Thyroid gland (tissue), 4 donors: ENCODE data around the gene ORM2. TPM values are rescaled to one million over a fixed set of nuclear protein-coding genes. Genes with fewer than 3 reads are reported as not detected.
"Not testable (repeated sequence)": the region's sequence is repeated elsewhere in the genome, so short reads cannot be mapped to it uniquely, and the experiment has no call there.

Source experiments
- DNase-seq, 2 donors: peaks; one replicate each; pipeline ENCODE4 v3.0.0-alpha.2; 2019
- H3K27ac ChIP-seq, 3 donors: fragments of 200-600 bp; sonication (generic); 1 replicate in 2 of 3; 2 replicates in 1 of 3; pipeline ENCODE4 v1.5.1; 2016 to 2019; ENCODE audit warnings: mild to moderate bottlenecking in 1 of 3, moderate library complexity in 1 of 3
- H3K27me3 ChIP-seq: fragments of 200-600 bp; sonication (generic); one replicate; pipeline ENCODE4 v1.5.1; 2019
- H3K36me3 ChIP-seq, 2 donors: fragments of 200-600 bp; sonication (generic); one replicate each; pipeline ENCODE4 v1.5.1; 2016 to 2019
- H3K4me1 ChIP-seq, 2 donors: fragments of 200-600 bp; sonication (generic); one replicate each; pipeline ENCODE4 v1.5.1; 2017 to 2019
- H3K4me3 ChIP-seq, 3 donors: fragments of 200-600 bp; sonication (generic); replicated peaks in 1 of 3; 1 replicate in 2 of 3; 2 replicates in 1 of 3; pipeline ENCODE4 v1.5.1; 2016; ENCODE audit warnings: mild to moderate bottlenecking in 1 of 3
- H3K9me3 ChIP-seq: fragments of 200-600 bp; sonication (generic); one replicate; pipeline ENCODE4 v1.5.1; 2017
- POLR2A ChIP-seq, 2 donors: fragments of 450-650 bp; IDR thresholded peaks; one replicate each; pipeline ENCODE4 v1.6.1; 2017; ENCODE audit warnings: antibody characterized with exemption in 2 of 2, mild to moderate bottlenecking in 2 of 2, moderate library complexity in 1 of 2
- WGBS, 2 donors: methylation state at CpG; one replicate each; pipeline ENCODE4 v1.1.5; 2017; 5-methylcytosine and 5-hydroxymethylcytosine counted together
- intact Hi-C: fragments of 100-400 bp; cut with DNase I; formaldehyde crosslinking; loops from one replicate; pipeline ENCODE4 v1.15.1; 2023
- total RNA-seq, 4 donors: library from RNA; depleted of rRNA; stranded (reverse); fragments of >200 nt; gene quantifications; one replicate each; pipeline ENCODE4 v1.2.3, GENCODE V29; 2016
- TF ChIP-seq, protein P1 (sequence below), 6 experiments: fragments of 200-600 bp in 3 of 6; fragments of 450-650 bp in 3 of 6; sonication (generic) in 3 of 6; IDR thresholded peaks; one replicate each; pipeline ENCODE4 v1.5.1; 2016 to 2019; ENCODE audit warnings: antibody characterized with exemption in 6 of 6, mild to moderate bottlenecking in 2 of 6, inconsistent platforms in 1 of 6, moderate library complexity in 1 of 6

ORM2 gene
- total RNA-seq, 4 donors from 2014 or later = not detected

DNA sequence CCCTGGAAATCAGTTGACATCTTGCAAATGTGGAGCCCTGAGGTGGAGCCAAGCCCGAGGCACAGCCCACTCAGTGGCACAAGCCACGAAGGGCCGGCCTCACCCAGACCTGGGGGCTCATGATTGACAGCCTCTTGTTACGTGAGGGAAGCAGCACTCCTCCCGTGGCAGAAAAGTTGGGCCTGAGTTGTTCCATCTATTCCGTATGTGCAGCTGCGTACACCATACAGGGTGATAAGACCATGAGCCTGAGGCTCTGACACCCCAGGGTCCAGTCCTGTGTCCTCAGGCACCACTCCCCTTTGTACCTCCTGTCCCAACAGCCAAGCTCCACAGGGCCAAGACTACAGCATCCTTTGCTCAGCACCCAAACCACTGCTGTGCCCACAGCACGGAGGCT lies 1.9 kb upstream of the ORM2 start:
- Histone ChIP-seq H3K4me3 (no peak overlapping the region), H3K27me3 (no peaks in the 10 kb centered on the region), H3K27ac (no peak overlapping the region), H3K4me1 (no peaks in the 10 kb centered on the region), H3K36me3 (no peaks in the 10 kb centered on the region), H3K9me3 (no peaks in the 10 kb centered on the region)
- WGBS, 2 donors = 81 to 95% methylated on average over 6 to 8 of the region's 8 CpGs
- no peak for DNase-seq
- intact Hi-C loops = no loop called here
- no peak for TF ChIP-seq POLR2A (IDR thresholded peaks at IDR 0.05)
- TF ChIP-seq, protein P1, sequence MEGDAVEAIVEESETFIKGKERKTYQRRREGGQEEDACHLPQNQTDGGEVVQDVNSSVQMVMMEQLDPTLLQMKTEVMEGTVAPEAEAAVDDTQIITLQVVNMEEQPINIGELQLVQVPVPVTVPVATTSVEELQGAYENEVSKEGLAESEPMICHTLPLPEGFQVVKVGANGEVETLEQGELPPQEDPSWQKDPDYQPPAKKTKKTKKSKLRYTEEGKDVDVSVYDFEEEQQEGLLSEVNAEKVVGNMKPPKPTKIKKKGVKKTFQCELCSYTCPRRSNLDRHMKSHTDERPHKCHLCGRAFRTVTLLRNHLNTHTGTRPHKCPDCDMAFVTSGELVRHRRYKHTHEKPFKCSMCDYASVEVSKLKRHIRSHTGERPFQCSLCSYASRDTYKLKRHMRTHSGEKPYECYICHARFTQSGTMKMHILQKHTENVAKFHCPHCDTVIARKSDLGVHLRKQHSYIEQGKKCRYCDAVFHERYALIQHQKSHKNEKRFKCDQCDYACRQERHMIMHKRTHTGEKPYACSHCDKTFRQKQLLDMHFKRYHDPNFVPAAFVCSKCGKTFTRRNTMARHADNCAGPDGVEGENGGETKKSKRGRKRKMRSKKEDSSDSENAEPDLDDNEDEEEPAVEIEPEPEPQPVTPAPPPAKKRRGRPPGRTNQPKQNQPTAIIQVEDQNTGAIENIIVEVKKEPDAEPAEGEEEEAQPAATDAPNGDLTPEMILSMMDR (IDR thresholded peaks at IDR 0.05) = no peak

DNA sequence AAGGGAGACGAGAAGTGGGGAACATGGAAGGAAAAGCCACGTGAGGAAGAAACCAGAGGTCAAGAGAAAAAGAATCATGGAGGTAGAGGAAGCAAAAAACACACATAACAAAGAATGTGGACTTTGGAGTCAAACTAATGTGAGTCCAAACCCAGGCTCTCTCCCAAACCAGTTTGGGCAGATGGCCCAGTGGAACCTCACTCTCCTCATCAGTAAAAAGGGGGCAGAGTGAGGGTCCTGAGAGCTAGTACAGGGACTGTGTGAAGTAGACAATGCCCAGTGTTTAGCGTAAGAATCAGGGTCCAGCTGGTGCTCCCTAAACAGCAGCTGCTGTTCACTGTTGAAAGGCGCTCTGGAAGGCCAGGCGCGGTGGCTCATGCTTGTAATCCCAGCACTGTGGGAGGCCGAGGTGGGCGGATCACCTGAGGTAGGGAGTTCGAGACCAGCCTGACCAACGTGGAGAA lies 1.3 kb upstream of the ORM2 start:
- H3K27ac ChIP-seq, DNase-seq, H3K27me3 ChIP-seq, H3K4me1 ChIP-seq, H3K36me3 ChIP-seq, intact Hi-C loops, H3K9me3 ChIP-seq, H3K4me3 ChIP-seq: not testable (repeated sequence)
- 82 to 84% methylated on average over 10 of the region's 10 CpGs for WGBS, 2 donors

DNA sequence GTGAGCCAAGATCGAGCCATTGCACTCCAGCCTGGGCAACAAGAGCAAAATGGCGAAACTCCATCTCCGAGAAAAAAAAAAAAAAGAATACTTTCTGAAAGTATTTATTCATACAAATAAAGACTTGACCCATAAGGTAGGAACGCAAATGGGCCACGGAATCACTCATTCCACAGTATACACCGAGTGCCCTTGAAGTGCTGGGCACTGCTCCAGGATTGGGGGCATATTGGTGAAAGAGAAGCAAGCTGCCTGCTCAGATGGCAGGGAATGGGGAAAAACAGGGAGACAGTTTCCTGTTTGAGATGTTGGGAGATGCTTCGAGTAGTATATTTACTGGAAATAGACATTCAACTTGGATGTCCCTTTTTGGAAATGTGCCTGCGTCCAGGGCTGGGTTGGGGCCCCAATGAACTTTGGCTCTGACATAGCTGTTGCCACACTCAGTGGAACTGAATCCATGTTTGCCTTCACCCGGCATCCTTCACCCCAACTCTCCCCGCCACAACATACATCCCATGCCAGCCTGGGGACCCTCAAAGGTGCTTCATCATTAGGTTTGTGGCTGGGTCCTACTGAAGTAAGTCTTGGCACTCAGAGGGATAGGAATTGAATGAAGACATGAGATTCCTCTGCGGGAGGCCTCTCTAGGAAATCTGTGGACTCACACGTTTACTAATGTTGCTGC lies 588 bp upstream of the ORM2 start:
- intact Hi-C loops, H3K9me3 ChIP-seq, H3K4me1 ChIP-seq, H3K27me3 ChIP-seq, H3K36me3 ChIP-seq, H3K4me3 ChIP-seq, H3K27ac ChIP-seq: not testable (repeated sequence)
- peak; percentile 47 to 56 for DNase-seq
- WGBS, 2 donors = 61 to 67% methylated on average over 10 of the region's 12 CpGs

DNA sequence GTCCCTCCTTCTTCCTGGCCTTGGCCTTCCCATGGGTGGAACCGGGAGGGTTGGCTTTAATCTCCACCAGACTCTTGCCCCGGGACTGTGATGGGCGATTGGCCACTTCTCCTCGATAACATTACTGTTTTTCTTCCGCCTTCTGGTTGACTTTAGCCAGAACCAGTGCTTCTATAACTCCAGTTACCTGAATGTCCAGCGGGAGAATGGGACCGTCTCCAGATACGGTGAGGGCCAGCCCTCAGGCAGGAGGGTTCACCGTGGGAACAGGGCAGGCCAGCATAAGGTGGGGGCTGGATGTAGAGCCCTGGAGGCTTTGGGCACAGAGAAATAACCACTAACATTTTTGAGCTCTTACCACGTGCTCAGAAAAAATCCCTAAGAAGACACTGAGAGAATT lies 967 bp downstream of the ORM2 start:
- 66 to 69% methylated on average over 10 of the region's 10 CpGs for WGBS, 2 donors
- no peak for TF ChIP-seq POLR2A (IDR thresholded peaks at IDR 0.05)
- TF ChIP-seq, protein P1 (IDR thresholded peaks at IDR 0.05) = no peak
- no peaks in the 10 kb centered on the region for H3K9me3 ChIP-seq
- no peak overlapping the region for H3K4me3 ChIP-seq
- H3K27me3 ChIP-seq = no peaks in the 10 kb centered on the region
- intact Hi-C loops = no loop called here
- H3K36me3 ChIP-seq = no peaks in the 10 kb centered on the region
- DNase-seq = no peak
- H3K4me1 ChIP-seq = no peaks in the 10 kb centered on the region
- H3K27ac ChIP-seq = no peak overlapping the region

DNA sequence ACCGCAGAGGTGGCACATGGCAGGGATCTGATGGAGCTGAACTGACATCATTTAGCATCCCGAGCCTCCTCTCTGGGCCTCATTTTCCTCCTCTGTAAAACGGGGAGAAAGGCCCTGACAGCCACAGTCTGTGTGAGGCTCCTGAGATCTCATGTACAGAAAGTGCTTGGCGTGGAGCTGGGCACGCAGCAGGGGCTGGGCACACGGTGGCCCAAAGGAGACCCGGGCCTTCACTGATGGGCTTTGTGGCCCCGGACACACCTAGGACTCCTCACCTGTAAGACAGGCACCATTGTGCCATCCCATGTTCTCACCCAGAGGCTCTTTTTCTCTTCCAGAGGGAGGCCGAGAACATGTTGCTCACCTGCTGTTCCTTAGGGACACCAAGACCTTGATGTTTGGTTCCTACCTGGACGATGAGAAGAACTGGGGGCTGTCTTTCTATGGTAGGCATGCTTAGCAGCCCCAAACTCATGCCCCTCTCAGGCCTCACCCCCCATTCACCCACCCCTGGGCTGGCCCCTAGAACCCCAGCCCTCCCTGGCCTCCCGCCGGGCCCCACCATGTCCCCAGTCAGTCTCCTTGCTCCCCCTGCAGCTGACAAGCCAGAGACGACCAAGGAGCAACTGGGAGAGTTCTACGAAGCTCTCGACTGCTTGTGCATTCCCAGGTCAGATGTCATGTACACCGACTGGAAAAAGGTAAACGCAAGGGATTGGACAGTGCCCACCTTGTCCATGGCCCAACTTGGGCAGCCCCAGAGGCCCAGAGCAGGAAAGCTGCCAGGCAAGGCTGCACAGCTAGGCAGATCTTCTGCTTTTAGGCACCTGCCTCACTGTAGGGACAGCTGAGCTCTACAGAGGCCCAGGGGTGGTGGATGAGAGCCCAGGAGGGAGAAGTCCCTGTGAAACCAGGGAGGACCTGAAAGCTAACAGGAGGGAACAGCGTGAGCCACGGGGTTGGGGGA lies 1.8 kb downstream of the ORM2 start:
- DNase-seq, H3K27ac ChIP-seq, H3K4me3 ChIP-seq, H3K27me3 ChIP-seq, H3K4me1 ChIP-seq, H3K9me3 ChIP-seq, intact Hi-C loops, H3K36me3 ChIP-seq: not testable (repeated sequence)
- WGBS, 2 donors = 66 to 77% methylated on average over 7 to 13 of the region's 19 CpGs

DNA sequence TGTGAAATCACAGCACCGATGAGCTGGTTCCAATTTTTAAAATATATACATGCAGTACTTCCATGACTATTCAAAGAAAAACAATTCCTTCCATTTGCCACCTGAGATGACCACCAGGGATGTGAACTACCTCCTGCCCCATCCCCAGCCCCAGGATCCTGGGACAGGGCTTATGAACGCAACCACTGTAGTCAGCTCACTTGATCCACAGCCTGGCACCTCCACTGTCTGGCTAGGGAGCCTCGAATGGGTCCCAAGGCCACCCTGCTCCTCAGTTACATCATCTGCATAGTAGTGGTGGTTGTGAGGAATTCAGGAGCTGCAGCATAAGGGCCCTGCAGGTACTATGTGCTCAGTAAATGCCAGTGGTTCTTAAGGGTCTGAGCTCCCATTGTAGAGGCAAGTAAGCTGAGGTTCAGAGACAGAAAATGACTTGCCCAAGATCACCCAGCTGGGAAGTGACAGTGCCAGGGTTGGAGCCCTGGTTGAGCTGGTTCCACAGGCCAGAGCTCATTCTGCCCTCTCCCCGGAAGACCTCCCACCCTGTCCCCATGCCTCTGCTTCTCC lies 2.9 kb downstream of the ORM2 start:
- intact Hi-C loops, H3K27ac ChIP-seq: not testable (repeated sequence)

DNA sequence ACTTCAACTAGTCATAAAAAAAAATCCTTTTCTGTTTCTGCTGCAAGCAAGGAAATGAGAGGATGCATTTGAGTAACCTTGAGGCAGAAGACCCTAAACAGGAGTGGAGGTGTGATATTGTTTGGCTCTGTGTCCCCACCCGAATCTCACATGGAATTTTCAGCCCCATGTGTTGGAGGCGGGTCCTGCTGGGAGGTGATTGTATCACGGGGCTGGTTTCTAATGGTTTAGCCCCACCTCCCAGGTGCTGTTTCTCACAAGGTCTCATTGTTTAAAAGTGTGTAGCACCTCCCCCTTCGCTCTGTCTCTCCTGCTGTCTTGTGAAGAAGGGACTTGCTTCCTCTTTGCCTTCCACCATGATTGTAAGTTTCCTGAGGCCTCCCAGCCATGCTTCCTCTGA lies 4.0 kb downstream of the ORM2 start:
- H3K9me3 ChIP-seq, H3K27me3 ChIP-seq, H3K27ac ChIP-seq, H3K4me3 ChIP-seq, intact Hi-C loops, H3K4me1 ChIP-seq, DNase-seq: not testable (repeated sequence)
- 77 to 88% methylated on average over 1 to 3 of the region's 4 CpGs for WGBS, 2 donors
- H3K36me3 ChIP-seq = peaks cover 6 to 14% of the 10 kb centered on the region in 2 donors

More for the DNA sequence above, 2.9 kb downstream of the ORM2 start:
- not testable (repeated sequence) for H3K4me1 ChIP-seq, H3K4me3 ChIP-seq, H3K27me3 ChIP-seq, DNase-seq, H3K9me3 ChIP-seq
- WGBS, 2 donors = 71 to 81% methylated on average over 3 of the region's 4 CpGs
- H3K36me3 ChIP-seq = peaks cover 6 to 14% of the 10 kb centered on the region in 2 donors
